22Rv1 (cell line): ENCODE measurements around the gene U2SURP.
"Not testable (repeated sequence)": the region's sequence is repeated elsewhere in the genome, so short reads cannot be mapped to it uniquely, and the experiment has no call there.

Experiments used
- H3K27ac ChIP-seq: fragments of 450-650 bp; 2 replicates; pipeline ENCODE4 v1.5.1; 2017
- CTCF ChIP-seq: fragments of 450-650 bp; IDR thresholded peaks from 2 replicates; pipeline ENCODE4 v1.5.1; 2017; ENCODE audit warnings: mild to moderate bottlenecking
- ZFX ChIP-seq: fragments of 450-650 bp; IDR thresholded peaks from 2 replicates; pipeline ENCODE4 v1.6.1; 2017; ENCODE audit warnings: antibody characterized with exemption, borderline replicate concordance

U2SURP gene

GRCh38 chr3:143024351-143024960 lies 23.1 kb downstream of the U2SURP start:
- TF ChIP-seq CTCF, result no peak
- TF ChIP-seq ZFX, result no peak
- no peak overlapping the region for H3K27ac ChIP-seq

GRCh38 chr3:143031327-143031726 lies 30.0 kb downstream of the U2SURP start:
- H3K27ac ChIP-seq, result no peak overlapping the region
- TF ChIP-seq ZFX, result no peak
- no peak for TF ChIP-seq CTCF

- not testable (repeated sequence) for H3K27ac ChIP-seq
Observed at GRCh38 chr3:143031796-143032387, 30.5 kb downstream of the U2SURP start.

- TF ChIP-seq ZFX (no peak), CTCF (no peak)
- no peak overlapping the region for H3K27ac ChIP-seq
Observed at GRCh38 chr3:143035466-143036211, 34.3 kb downstream of the U2SURP start.

GRCh38 chr3:143036557-143036956 lies 35.2 kb downstream of the U2SURP start:
- no peak for TF ChIP-seq CTCF
- TF ChIP-seq ZFX, result no peak
- H3K27ac ChIP-seq, result no peak overlapping the region

GRCh38 chr3:143037867-143038266 lies 36.5 kb downstream of the U2SURP start:
- no peak overlapping the region for H3K27ac ChIP-seq
- TF ChIP-seq CTCF (peak; percentile 41), ZFX (no peak)

GRCh38 chr3:143040261-143040879 lies 39.0 kb downstream of the U2SURP start:
- TF ChIP-seq CTCF (peak; percentile 81), ZFX (no peak)

More at GRCh38 chr3:143040261-143040879, 39.0 kb downstream of the U2SURP start:
- H3K27ac ChIP-seq, result peak overlapping the region; percentile 70
